ENCODE results near the gene RHOBTB1. TPM values are rescaled to one million over a fixed set of nuclear protein-coding genes. Genes with fewer than 3 reads are reported as not detected.

Gene RHOBTB1
- total and polyA plus RNA-seq, 9 of the 15 experiments (the other 6 are each of a cell fraction or from before 2014, with no cell fraction given), result 1.7 to 11.7 (median 9.3) TPM

- TF ChIP-seq NFIC (IDR thresholded peaks at IDR 0.05) (peak; percentile 55; the same call in 1 of the 2 replicates), SOX6 (IDR thresholded peaks at IDR 0.05) (peak; percentile 31; the same call in 1 of the 2 replicates), TSHZ1 (CRISPR knock-in tag; IDR thresholded peaks at IDR 0.05) (no peak), ZKSCAN3 (CRISPR knock-in tag; IDR thresholded peaks at IDR 0.05) (no peak), TSC22D4 (tag; IDR thresholded peaks at IDR 0.05) (no peak), SMARCE1 (IDR thresholded peaks at IDR 0.05) (peak; percentile 72; the same call in 1 of the 2 replicates), KDM1A (IDR thresholded peaks at IDR 0.05) (peak in 1 of 2 experiments; percentile 34; a peak in 2 of 4 replicates), ZBTB40 (IDR thresholded peaks at IDR 0.05) (no peak), ZBTB40 (CRISPR knock-in tag; IDR thresholded peaks at IDR 0.05) (no peak), ZHX1 (conservative IDR thresholded peaks at IDR 0.05; ENCODE audit: low read length) (0 out of 2 replicates have a peak, but pooled peaks have one; percentile 45), FOXK2 (conservative IDR thresholded peaks at IDR 0.05 in 1 of 2, IDR thresholded peaks at IDR 0.05 in 1 of 2; ENCODE audit: low read depth in 2 of 2) (peak; percentile 5 to 38; a peak in 1 of 4 replicates), SMARCA4 (IDR thresholded peaks at IDR 0.05) (peak; percentile 69; the same call in 1 of the 2 replicates), ZNF133 (CRISPR knock-in tag; IDR thresholded peaks at IDR 0.05) (no peak), HDAC3 (IDR thresholded peaks at IDR 0.05; ENCODE audit: borderline replicate concordance, partially characterized antibody) (no peak)
Observed at GRCh38 chr10:60942788-60943315, 1.1 kb downstream of the RHOBTB1 start (continued).

Data from K562 (cell line).